ENCODE results near the gene EEF2KMT. TPM values are rescaled to one million over a fixed set of nuclear protein-coding genes. Genes with fewer than 3 reads are reported as not detected.

EEF2KMT gene
- total and polyA plus RNA-seq, 2 of the 4 experiments (the other 2 are of a cell fraction) = 14.1 to 19.0 TPM

- TF ChIP-seq NFE2L2 (IDR thresholded peaks at IDR 0.05; ENCODE audit: low read depth, low read length) (no peak), RCOR1 (IDR thresholded peaks at IDR 0.05; ENCODE audit: insufficient replicate concordance, low read length) (no peak), CTCF (conservative IDR thresholded peaks at IDR 0.05; ENCODE audit: low read depth, low read length) (no peak), CEBPB (IDR thresholded peaks at IDR 0.05; ENCODE audit: low read depth, low read length) (no peak), SMC3 (IDR thresholded peaks at IDR 0.05; ENCODE audit: low read depth, low read length) (no peak), ELK1 (IDR thresholded peaks at IDR 0.05; ENCODE audit: borderline replicate concordance, low read depth, low read length) (no peak), USF2 (IDR thresholded peaks at IDR 0.05; ENCODE audit: low read depth, low read length) (no peak), BHLHE40 (IDR thresholded peaks at IDR 0.05; ENCODE audit: low read depth, low read length) (no peak), RAD21 (IDR thresholded peaks at IDR 0.05; ENCODE audit: low read length) (no peak), MAFK (IDR thresholded peaks at IDR 0.05; ENCODE audit: low read depth, low read length) (no peak), RFX5 (IDR thresholded peaks at IDR 0.05; ENCODE audit: low read depth, low read length) (no peak), POLR2A (IDR thresholded peaks at IDR 0.05; ENCODE audit: low read depth, low read length) (no peak), MXI1 (IDR thresholded peaks at IDR 0.05; ENCODE audit: borderline replicate concordance, low read depth, low read length) (no peak), MAZ (IDR thresholded peaks at IDR 0.05; ENCODE audit: borderline replicate concordance, low read depth, low read length) (no peak), FOS (IDR thresholded peaks at IDR 0.05; ENCODE audit: low read depth, low read length) (no peak), CHD1 (IDR thresholded peaks at IDR 0.05; ENCODE audit: low read depth, low read length) (no peak)
- Histone ChIP-seq H3K79me1 (ENCODE audit: low read depth in 1 of 2, low read length in 2 of 2) (no peaks in the 10 kb centered on the region), H3K27ac (ENCODE audit: insufficient read depth, low read length) (no peak within 1 kb of the TSS), H4K8ac (ENCODE audit: low read depth in 2 of 2, low read length in 2 of 2) (no peak within 1 kb of the TSS; a peak in 1 of 4 replicates), H3K4me3 (ENCODE audit: insufficient read depth, low read depth, low read length) (no peak within 1 kb of the TSS), H3K36me3 (ENCODE audit: control insufficient read depth, insufficient read depth, low read length) (no peaks in the 10 kb centered on the region), H3K23ac (ENCODE audit: low read depth, low read length) (no peak within 1 kb of the TSS), H3K4me2 (ENCODE audit: low read depth, low read length) (peak within 1 kb of the TSS; percentile 63; the same call in 1 of the 2 replicates), H2BK15ac (ENCODE audit: low read depth, low read length) (no peak within 1 kb of the TSS), H3K18ac (ENCODE audit: low read depth, low read length) (no peak within 1 kb of the TSS; the same call in 1 of the 2 replicates), H3K9me1 (ENCODE audit: insufficient read depth, low read length) (peaks cover 3% of the 10 kb centered on the region; the same call in 1 of the 2 replicates), H2AK5ac (ENCODE audit: low read depth, low read length) (no peak within 1 kb of the TSS), H2BK5ac (ENCODE audit: low read depth, low read length, poor library complexity, severe bottlenecking) (no peak within 1 kb of the TSS), H3K9me3 (ENCODE audit: control insufficient read depth, insufficient read depth, low read length) (no peaks in the 10 kb centered on the region), H3K9ac (ENCODE audit: low read depth, low read length) (no peak within 1 kb of the TSS), H2BK20ac (ENCODE audit: low read depth, low read length) (no peak within 1 kb of the TSS), H2BK120ac (ENCODE audit: low read depth, low read length) (no peak within 1 kb of the TSS), H3K14ac (replicated peaks; ENCODE audit: low read depth, low read length) (no peak within 1 kb of the TSS), H3K27me3 (ENCODE audit: control insufficient read depth, insufficient read depth, low read length) (peaks cover 19% of the 10 kb centered on the region), H3K4ac (ENCODE audit: low read depth, low read length) (no peak within 1 kb of the TSS), H3K56ac (ENCODE audit: extremely low read depth, insufficient read depth, low read length) (no peak within 1 kb of the TSS), H2AFZ (replicated peaks; ENCODE audit: low read length, poor library complexity) (peak within 1 kb of the TSS; percentile 39), H2AK9ac (replicated peaks; ENCODE audit: low read depth, low read length, poor library complexity) (no peak within 1 kb of the TSS), H3K4me1 (ENCODE audit: control insufficient read depth, insufficient read depth, low read length) (peaks cover 6% of the 10 kb centered on the region; the same call in 1 of the 2 replicates), H4K91ac (ENCODE audit: insufficient read depth, low read depth, low read length) (no peak within 1 kb of the TSS), H4K5ac (ENCODE audit: low read depth, low read length) (no peak within 1 kb of the TSS; the same call in 1 of the 2 replicates), H4K20me1 (ENCODE audit: insufficient read depth, low read length) (no peaks in the 10 kb centered on the region)
- 30% methylated on average over 2 of the region's 10 CpGs; no CpG with 5 or more reads in 1 of the 2 experiments for WGBS, 2 experiments (ENCODE audit: extremely low coverage in 2 of 2, insufficient read length in 1 of 2)
- intact Hi-C loops (cut with micrococcal nuclease) (no loop called here), dilution Hi-C loops (cut with HindIII; ENCODE audit: low sequenced_read_pairs, unreplicated experiment) (no loop called here), in situ Hi-C loops (cut with MboI; ENCODE audit: low sequenced_read_pairs) (no loop called here)
- DNase-seq = no peak
- BruUV-seq (replicated peaks) = no TSS peak
- ChIA-PET POLR2A (ENCODE audit: unreplicated experiment) (no interaction called here), CTCF (interaction anchor here (1.3 kb wide), 1 partner anchor 19 kb away, joined by 4 read pairs; no protein-coding TSS in a partner anchor)
- peak; percentile 72 for ATAC-seq (ENCODE audit: low read depth)
Observed at GRCh38 chr16:5065813-5066212, 31.8 kb downstream of the EEF2KMT start, which contains the start of gene C16orf89. TSS of gene C16orf89 (minus strand) at chr16:5065956. CDS start at chr16:5065908, 48 bp downstream.
